Stimulated activated CD8-positive, alpha-beta memory T cell treated with anti-CD3 and anti-CD28 coated beads, Interleukin-12 subunit alpha, Interleukin-12 subunit beta, amount 100 ng/mL, for 24 hours (primary cell): ENCODE measurements around the gene AQP4.

ENCODE experiments used
- DNase-seq: peaks from one replicate; pipeline ENCODE4 v3.0.0-alpha.2; 2020; ENCODE audit errors: extremely low read depth

AQP4 gene

DNA sequence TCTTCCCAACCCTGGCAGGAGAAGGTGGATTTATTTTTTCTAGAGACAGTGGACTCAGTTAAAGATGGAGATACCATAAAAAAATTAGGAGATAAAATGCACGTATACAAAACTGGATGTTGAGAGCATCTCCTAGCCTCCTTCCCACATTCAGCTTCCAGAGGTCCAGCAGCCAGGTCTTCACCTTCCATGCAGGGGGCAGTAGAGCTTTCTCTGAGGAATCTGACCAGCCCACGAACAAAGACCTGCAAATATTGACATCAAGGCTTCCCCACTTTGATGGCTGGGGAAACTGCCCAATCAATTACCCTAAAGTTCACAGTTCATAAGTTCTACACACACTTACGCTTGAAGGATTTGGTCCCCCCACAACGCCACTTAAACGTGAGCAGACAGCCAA lies 24.5 kb downstream of the AQP4 start:
- DNase-seq, result no peak

DNA sequence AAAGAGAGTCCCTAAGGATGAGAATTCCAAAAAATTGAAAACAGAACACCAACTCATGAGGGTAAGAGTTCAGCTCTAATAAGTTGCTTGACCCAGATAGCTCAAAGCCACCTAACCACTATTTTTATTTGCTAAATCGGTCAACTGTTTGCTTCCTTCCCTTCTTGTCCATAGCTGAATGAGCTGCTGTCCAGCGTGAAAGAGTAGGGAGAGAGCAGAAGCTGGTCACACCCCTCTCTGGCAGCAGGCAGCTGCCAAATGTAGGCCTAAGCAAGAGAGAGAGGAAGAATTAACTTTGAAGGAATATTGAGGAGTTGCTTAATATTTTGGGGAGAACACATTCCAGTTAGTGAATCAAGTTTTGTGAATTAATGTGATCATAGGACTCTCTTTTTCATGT lies 25.9 kb downstream of the AQP4 start:
- DNase-seq, result no peak

DNA sequence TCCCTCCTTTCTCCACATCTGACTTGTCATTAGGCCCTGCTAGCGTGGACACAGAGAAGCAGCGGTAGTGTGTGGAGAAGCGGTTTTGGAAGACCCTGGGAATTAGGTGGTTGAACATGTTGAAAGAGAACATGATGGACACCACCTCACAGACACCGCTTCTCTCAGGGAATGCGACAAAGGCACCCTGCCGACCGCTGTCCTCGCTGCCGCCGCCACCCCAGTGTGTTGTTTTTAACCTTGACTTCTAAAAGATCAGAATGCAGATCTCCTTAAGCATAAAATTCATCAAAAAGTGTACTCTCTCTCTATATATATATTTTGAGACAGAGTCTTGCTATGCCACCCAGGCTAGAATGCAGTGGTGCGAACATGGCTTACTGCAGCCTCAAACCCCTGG lies 33.2 kb downstream of the AQP4 start:
- no peak for DNase-seq

DNA sequence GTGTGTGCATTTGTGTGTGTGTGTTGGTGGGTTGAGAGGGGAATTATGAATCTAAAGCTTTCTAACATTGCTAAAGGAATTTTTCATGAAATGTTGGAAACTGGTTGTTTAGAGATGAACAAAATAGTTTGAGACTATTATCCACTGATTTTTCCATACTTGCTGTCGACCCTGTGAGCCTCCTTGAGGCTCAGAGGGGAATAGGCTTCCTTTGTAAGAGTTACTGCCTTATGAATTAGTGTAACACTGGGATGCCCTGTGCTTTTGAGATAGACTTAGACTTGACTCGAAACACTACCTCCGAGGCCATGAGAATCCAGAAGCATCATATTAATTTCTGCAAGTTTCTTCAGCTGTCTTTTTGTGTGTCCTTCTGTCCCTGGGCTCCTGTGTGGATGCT lies 37.9 kb downstream of the AQP4 start:
- no peak for DNase-seq

DNA sequence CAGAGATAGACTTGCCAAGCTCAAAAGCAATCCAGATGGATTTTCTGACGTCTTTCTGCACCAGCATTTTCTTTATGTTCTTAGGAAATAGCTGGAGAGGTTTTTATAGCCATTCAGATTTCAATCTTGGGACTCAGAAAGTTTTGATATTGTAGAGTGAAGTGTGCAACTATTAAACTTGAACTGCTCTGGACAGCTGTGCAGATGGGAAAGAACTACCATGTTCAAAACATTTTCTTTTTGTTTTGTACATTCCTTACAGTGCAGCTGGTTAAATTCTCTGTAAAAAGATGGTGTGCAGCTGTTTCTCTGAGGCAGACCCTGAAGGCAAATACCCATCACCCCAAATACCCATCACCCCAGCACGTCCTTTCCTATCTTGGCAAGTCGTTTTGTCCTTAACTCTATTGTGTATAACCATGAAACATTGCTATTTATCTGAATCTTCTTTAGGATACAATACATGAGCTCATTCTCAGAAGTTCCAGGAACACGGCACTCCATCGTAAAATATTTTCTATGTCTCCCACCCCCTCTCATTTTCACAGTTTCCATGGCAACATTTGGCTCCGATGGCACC lies 38.8 kb downstream of the AQP4 start:
- DNase-seq, result no peak

DNA sequence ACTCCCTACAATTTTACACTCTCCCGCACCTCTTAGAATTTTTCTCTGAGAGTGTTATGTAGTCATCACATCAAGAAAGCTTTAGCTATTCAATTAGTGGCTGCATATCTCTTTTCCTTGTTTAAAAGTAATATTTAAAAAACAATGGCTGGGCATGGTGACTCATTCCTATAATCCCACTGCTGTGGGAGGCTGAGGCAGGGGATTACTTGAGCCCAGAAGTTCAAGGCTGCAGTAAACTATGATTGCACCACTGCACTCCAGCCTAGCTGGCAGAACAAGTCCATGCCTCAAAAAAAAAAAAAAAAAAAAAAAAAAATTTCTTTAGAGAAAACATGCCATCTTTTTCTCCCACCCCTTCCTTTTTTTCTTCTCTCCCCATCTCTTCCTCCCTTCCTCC lies 44.3 kb downstream of the AQP4 start:
- DNase-seq, result no peak

DNA sequence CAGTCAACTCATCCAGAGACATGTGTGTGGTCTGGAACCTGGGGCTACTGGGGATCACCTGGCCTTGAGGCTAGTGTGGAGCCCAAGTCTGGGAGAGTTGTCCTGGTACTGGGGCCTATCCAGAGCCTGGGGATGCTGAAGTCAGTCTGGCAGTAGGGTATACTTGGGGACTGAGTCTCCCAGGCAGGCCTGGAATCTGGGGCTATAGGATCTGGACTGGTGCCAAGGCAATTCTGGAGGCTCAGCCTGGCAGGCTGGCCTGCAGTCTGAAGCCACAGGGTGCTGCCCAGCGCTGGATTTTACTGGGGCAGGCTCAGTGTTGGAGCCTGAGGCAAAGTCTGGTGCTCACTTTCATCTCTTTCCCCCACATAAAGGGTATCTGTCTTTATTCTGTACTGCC lies 46.5 kb downstream of the AQP4 start:
- DNase-seq, result no peak

DNA sequence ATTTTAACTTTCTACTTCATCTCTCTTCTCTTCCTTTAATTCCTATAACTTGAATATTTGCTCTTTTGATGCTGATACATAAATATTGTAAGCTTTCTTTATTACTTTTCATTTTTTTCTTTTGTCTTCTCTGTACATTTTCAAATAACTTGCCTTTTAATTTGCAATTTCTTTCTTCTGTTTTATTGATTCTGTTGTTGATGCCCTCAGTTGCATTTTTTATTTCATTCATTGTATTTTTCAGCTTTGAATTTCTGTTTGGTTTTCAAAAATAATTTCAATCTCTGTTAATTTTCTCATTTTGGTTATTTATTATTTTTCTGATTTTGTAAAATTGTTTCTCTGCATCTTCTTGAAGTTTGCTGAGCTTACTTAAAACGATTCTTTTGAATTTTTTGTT lies 47.0 kb downstream of the AQP4 start:
- DNase-seq, result no peak

DNA sequence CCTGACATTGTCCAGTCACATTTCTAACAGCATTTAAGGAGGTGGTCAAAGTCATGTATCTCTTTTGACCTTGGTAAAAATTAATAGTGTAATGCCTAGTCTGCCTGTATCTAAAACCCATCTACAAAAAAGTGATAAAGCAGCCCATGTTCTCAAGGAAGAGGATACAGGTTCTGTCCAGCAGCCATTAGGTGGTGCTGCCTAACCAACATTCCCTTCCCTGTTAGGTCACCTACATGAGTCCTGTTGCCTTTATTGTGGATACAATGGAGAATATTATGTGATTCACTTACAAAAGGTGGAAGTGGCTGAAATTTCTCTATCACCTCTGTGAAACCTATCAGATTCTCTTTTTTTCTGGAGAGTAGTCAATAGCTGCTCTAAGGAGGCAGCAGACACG lies 52.5 kb downstream of the AQP4 start:
- DNase-seq, result no peak

DNA sequence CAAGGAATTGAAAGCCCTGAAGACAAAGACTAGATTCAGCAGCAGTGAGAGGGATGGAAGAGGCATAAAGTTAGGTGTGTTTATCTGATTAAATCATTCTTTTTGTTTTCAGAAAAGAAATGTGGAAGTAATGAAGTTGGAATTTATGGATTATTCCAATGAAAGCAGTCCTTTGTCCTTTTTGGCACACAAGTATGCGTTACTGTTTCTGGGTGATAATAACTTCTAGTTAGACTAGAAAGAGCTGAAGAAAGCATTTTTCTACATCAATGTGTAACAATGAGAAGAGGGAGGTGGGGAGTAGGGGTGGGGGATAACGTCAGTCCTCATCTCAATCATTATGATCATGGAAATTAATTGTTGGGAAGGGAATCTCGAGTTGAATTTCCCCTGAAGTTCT lies 53.0 kb downstream of the AQP4 start:
- DNase-seq, result no peak

DNA sequence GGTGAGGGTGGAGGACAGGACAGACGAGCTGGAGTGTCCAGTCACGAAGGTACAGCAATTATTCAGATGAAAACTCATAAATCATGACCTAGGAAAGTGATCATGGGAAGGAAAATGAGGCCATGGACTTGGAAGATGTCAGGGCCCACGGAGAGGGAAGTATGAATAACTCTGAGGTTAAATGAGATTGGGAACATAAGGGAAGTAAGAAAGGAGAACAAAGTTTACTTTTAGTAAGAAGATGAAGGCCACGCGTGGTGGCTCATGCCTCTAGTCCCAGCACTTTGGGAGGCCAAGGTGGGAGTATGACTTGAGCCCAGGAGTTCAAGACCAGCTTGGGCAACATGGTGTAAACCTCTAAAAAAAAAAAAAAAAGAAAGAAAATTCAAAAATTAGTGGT lies 56.2 kb downstream of the AQP4 start:
- no peak for DNase-seq

DNA sequence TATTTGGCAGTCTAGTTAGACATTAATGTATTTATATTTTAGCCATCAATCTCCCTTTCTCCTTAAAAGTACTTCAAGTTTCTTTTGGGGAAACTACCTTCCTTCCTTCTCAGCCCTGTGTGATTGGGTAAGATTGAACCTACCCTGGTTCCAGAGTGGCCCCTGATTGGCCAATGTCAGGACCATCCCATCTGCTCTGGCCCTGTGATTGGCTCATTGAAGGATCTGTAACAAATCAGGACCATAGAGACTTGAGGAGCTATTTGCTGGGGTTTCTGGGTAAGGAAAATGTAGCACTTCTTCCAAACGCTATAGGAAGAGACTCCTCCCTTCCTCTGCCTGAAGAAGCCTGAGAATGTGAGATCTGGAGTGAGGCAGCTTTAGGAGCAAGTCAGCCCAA lies 59.3 kb downstream of the AQP4 start:
- DNase-seq, result no peak

DNA sequence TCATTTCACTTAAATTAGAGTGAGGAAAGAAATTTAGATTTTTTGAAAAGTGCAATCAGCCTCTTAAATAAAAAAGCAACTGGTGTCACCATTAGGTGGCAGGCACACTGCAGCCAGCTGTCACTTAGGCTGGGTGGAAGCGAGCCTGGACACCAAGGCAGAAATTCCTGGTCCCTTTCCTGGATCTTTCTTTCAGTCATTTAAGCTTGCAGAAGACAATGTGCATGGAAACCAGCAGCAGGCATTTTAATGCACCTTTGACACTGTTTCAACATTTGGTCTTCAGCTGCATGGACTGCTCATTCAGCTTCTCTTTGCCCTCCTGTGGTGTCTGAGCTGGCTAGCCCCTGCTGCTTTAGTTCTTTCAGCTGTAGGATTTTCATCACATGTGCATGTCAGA lies 61.0 kb downstream of the AQP4 start:
- DNase-seq, result no peak

DNA sequence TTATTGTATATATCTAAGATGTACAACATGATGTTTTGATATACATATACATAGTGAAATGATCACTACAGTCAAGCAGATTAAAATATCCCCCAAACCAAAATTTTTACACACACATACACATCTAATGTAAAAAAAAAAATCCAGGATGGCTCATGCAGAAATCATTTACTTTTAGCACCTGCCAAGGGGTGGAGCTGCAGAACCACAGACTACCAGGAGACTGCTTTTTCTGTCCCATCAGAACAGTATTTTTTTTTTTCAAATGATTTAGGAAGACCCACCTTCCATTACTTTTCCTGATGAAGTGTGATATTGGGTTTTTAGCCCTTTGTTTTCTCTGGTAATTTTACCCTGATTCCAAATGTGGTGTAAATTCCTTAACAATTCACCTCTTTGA lies 61.9 kb downstream of the AQP4 start:
- DNase-seq, result no peak

DNA sequence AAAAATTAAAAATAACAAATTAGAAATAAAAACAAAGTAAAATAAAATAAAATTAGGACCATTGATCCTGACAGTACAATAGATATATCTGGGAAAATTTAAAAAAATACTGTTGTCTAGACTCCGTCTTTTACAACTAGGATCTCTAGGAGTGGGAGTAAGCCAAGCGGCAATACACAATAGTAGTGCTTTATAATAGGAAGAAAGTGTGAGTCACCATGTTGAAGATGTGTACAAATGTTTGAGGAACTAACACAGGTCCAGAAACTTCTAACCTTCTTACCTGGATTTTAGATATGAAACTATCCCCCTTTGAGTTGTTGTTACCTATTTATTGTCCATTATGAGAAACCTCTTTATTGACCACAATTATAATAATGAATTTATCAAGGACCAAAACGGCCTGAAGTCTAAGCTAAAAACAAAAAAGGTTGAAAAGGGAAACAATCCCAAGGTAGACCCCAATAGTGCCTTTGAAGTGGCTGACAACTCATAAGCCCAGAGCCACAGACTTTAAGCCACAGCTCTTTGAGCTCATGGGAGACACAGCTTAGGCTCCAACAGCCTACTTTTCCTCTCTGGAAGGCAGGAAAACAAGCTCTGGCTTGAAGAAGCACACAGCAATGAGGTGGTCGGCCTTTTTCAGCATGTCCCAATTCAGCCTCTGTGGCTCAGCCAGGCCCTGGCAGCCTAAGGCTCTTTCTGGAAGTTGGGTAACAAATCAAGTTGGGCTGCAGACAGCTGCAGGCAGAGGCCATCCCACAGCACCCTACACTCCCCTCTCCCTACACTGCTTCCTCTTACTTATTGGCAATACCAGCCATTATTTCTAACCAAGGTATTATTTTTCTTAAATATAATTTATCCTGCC lies 62.9 kb downstream of the AQP4 start:
- DNase-seq, result no peak
